HG02885 (cell line): ENCODE data around the gene WBP2NL.

Experiments
- ATAC-seq: cut with Tn5 transposase; IDR thresholded peaks from one replicate; pipeline ENCODE4 v1.9.1; 2021; ENCODE audit warnings: mild to moderate bottlenecking; ENCODE audit not compliant: unreplicated experiment, poor library complexity

Gene WBP2NL

DNA sequence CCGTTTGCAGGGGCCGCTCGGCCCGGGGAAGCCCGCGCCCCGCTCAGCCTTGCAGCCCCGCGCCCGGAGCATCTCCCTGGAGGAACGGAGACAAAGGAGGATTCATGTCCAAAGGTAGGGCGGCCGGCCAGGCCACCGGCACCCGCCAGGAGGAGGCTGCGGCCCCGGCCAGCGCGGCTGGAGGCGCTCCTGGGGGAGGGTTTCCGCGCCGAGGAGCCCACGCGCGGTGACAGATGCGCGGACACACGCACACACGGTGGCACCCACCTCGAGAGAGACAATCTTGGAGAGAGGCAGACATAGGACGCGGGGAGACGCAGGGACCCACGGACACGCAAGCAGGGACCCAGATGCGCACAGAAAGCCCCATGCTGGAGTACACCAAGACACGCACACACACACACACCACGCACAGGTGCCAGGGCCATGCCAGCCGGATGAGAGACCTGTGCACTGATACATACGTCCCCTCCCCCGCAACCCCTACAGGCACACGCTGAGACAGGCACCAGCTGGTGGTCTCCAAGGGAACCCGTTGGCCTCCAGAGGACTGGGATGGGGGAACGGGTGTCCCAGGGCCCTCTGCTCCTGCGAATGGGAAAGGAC is 21.5 kb upstream of the WBP2NL start:
- ATAC-seq: no peak

- ATAC-seq: no peak
Observed at GRCh38 chr22:41978732-41979131, 19.9 kb upstream of the WBP2NL start.

GRCh38 chr22:41979423-41980250 is 19.0 kb upstream of the WBP2NL start:
- no peak for ATAC-seq

DNA sequence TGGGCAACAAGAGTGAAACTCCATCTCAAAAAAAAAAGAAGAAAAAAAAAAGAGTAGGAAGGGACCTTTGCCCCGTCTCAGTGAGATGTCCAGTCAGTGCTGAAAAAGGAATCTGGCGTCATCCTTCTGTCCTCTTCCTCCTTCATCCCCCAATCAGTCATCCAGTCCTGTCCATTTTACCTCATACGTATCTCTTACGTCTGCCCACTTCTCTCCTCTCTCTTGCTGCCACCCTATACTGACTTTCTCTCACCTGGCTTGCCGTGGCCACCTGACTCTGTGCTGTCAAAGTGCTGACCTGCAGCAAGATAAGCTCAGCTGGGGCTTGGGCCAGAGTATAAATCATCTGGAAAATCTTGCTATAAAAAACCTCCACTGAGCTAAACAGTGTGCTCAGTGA is 15.7 kb upstream of the WBP2NL start:
- ATAC-seq: no peak

DNA sequence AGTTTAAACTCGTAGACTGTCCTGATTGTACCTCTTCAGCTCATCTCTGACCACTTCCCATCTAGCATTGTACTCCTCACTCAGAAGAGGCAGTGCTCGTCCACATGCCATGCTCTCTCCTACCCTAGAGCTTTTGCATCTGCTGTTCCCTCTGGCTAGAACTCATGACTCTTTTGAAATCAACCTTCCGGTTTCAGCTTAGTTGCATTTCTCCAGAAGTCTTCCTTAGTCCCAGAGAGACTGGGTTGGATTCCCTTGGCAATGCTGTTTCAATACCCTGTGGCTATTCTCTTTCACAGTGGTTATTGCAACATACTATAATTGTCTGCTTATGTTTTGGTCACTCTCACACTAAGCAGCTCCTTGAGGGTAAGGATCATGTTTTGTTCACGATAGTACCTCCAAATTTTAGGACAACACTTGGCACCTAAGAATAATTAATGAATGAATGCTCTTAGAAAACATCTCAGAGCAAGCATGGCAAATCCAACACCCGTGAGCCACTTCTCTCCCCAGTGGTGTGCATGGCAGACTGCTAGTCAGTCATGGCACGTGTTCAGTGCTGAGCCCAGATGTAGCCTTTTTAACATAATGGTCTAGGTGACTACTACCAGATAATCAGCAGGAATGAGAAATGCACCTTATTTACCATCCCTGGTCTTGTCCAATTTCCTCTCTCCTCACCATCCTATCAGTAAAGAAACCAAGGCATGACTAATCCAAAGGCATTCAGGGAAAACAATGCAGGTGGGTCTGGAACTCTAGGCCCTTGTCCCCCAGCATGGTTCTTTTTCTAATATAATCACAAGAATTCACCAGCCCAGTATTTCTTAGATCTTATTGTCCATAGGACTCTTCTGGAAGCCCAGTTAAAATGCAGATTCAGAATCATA is 14.8 kb upstream of the WBP2NL start:
- no peak for ATAC-seq

GRCh38 chr22:41987276-41987675 is 11.3 kb upstream of the WBP2NL start:
- ATAC-seq: no peak

- no peak for ATAC-seq
Observed at GRCh38 chr22:41989246-41989645, 9.3 kb upstream of the WBP2NL start.

GRCh38 chr22:41991111-41991510 is 7.5 kb upstream of the WBP2NL start:
- no peak for ATAC-seq

- no peak for ATAC-seq
Observed at GRCh38 chr22:41992496-41992895, 6.1 kb upstream of the WBP2NL start.

GRCh38 chr22:41995211-41995610 is 3.4 kb upstream of the WBP2NL start:
- ATAC-seq: no peak

- ATAC-seq: no peak
Observed at GRCh38 chr22:41996826-41997225, 1.8 kb upstream of the WBP2NL start.

DNA sequence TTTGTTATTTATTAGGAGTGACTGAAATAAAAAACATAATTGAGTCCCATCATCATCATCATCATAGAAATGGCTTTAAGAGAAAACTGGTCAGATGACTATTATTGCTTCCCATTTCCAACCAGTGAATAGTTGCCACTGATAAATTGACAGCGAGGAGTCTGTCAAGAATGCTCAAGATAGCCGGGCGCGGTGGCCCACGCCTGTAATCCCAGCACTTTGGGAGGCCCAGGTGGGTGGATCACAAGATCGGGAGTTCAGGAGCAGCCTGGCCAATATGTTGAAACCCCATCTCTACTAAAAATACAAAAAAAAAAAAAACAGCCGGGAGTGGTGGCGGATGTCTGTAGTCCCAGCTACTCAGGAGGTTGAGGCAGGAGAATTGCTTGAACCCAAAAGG is 1.9 kb downstream of the WBP2NL start:
- ATAC-seq: no peak

- no peak for ATAC-seq
Observed at GRCh38 chr22:42001121-42001520, 2.5 kb downstream of the WBP2NL start.

- no peak for ATAC-seq
Observed at GRCh38 chr22:42001706-42002105, 3.1 kb downstream of the WBP2NL start.

- no peak for ATAC-seq
Observed at GRCh38 chr22:42007922-42008321, 9.3 kb downstream of the WBP2NL start.

GRCh38 chr22:42010778-42011177 is 12.2 kb downstream of the WBP2NL start:
- ATAC-seq: no peak

DNA sequence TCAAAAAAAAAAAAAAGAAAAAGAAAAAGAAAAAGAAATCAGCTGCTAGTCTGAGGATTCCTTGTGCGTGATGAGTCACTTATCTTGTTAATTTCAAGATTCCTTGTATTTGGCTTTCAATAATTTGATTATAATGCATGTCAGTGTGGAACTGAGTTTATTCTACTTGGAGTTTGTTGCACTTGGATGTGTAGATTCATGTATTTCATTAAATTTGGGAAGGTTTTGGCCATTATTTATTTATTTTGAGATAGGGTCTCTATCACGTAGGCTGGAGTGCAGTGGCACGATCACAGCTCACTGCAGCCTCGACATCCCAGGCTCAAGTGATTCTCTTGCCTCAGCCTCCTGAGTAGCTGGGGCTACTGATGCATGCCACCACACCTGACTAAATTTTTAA is 14.8 kb downstream of the WBP2NL start:
- no peak for ATAC-seq

DNA sequence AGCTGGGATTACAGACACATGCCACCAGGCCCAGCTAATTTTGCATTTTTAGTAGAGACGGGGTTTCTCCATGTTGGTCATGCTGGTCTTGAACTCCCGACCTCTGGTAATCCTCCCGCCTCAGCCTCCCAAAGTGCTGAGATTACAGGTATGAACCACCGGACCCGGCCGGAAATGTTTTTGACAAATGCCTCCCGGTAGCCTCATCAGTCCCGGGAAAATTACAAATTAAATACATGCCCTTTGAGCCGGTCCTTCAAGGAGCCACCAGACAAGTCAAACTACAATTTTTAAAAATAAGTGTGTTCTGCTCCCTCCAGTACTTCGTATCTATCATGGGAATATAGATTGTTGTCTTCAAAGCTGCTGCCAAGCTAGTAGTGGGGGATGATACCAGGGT is 17.5 kb downstream of the WBP2NL start:
- ATAC-seq: no peak

DNA sequence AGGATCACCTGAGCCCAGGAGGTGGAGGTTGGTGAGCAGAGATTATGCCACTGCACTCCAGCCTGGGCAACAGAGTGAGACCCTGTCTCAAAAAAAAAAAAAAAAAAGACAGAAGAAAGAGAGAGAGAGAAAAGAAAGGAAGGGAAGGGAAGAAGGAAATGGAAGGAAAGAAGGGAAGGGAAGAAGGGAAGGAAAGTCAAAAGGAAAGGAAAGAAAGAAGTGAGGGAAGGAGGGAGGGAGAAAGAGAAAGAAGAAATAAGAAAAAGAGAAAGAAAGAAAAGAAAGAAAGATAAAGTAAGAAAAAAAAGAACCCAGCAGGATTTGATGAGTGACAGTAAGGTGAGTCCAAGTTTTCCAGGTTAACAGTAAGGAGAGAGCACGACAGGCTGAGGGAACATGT is 19.6 kb downstream of the WBP2NL start:
- no peak for ATAC-seq

DNA sequence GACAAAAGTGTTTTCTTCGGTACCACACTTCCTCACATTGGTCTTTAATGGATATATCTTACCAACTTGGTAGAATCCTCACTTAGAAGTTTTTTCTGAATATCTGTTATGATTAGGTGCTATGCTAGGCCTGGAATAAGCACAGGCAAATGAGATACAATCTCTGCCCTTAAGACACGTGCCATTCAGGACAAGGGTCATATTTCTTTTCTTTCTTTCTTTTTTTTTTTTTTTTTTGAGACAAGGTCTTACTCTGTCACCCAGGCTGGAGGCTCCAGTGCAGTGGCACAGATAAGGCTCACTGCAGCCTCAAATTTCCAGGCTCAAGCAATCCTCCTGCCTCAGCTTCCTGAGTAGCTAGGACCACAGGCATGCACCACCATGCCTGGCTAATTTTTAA is 23.0 kb downstream of the WBP2NL start:
- ATAC-seq: no peak
